GF-D8 (cell line): ENCODE data around the gene SERF1B.
"Not testable (repeated sequence)": the region's sequence is repeated elsewhere in the genome, so short reads cannot be mapped to it uniquely, and the experiment has no call there.

Experiments used
- DNase-seq: peaks from one replicate; lab custom pipeline; 2025; lab: John Stamatoyannopoulos, UW

Gene SERF1B

DNA sequence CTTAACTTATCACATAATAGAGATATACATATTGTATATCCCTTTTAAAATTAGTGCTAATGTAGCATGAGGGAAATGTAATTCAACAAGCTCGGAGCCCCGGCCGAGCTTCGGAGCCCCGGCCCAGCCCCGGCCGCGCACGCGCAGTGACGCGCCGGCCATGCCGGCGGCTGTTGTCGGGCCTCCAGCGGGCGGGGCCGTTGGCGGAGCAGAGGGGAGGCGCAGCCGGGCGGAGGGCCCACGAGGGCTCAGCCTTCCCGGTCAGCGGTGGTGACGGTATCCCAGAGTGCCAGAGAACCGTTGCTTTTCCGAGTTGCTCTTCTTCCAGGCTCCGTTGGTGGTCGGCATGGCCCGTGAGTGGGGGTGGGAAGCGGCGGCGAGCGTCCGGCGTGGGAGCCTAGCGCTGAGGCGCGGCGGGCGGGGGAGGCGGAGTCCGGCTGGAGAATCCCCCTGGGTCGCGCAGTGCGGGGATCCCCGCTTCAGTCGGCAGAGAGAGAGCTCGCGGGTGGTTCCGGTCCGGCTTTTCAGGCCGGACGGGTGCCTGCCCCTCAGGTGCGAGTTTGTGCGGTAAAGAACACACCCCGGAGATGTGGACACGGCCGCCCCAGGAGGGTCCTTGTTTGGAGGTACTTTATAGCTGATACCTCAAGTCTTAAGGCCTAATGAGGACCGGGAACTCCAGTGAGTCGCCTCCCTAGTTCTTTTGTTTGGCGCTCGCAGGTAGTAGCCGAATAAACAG, at the start of gene SERF1B:
Gene SERF1B (plus strand): TSS at position 146 of the 739 bp plus-strand sequence. CDS start 201 bp downstream, at position 347.
- DNase-seq = not testable (repeated sequence)

DNA sequence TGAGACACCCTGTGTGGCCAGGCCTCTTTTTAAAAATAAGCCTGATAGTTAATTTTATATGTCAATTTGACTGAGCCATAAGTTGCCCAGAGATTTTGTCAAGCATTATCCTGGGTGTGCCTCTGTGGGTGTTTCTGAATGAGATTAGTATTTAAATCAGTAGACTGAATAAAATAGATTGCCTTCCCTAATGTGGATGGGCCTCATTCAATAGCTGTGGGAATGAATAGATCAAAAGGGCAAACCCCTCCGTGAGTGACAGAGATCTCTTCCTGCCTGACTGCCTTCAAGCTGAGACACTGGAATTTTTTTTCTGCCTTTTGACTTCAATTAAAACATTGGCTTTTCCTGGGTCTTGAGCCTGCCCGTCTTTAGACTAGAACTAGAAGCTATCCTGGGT, 33.3 kb upstream of the SERF1B start:
- not testable (repeated sequence) for DNase-seq

GRCh38 chr5:69995535-69995934, 29.5 kb upstream of the SERF1B start:
- DNase-seq = not testable (repeated sequence)

DNA sequence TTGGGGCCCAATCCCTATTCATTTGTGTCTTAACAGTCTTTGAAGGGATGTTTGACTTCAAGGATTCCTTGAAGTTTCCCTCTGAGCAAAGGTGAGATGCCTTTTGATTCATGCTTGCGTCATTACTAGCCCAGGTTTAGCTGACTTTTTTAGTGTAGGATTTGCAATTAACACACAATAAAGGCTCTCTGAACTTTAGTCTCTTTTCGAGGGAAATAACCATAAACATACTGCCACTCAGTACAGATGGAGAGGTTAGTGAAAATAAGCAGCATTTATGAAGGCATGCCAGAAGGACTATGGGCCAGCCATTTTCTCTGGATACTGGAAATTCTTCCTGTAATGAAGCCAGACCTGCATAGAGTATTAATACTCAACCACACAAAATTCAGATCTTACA, 4.4 kb upstream of the SERF1B start:
- not testable (repeated sequence) for DNase-seq

DNA sequence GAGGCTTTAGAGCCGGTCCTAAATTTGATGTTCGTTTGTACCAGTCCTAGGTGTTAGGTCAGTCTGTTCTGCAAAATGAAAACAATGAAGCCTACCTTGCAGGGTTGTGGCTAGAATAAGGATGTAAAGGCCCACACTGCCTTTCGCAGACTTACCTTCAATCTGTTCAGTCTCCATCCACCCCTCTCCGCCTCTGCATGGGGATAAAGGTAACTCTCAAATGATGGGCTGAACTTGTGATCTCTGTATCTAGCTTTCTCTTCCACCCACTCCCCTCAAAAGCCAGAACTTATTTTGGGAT, 744 bp downstream of the SERF1B start:
- DNase-seq = not testable (repeated sequence)

GRCh38 chr5:70031204-70031603, 6.2 kb downstream of the SERF1B start:
- DNase-seq = not testable (repeated sequence)

DNA sequence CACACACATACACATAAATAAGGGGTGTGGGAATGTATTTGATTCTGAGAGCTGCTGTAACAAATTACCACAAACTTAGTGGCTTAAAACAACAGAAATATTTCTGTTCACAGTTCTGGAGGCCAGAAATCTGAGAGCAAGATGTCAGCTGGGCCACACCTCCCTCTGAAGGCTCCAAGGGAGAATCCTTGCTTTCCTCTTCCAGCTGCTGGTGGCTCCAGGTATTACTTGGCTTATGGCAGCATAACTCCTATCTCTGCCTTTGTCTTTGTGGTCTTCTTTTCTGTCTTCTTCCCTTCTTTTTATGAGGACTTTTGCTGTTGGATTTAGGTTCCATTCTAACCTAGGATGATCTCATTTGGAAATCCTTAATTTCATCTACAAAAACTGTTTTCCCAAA, 16.4 kb downstream of the SERF1B start:
- DNase-seq = not testable (repeated sequence)

DNA sequence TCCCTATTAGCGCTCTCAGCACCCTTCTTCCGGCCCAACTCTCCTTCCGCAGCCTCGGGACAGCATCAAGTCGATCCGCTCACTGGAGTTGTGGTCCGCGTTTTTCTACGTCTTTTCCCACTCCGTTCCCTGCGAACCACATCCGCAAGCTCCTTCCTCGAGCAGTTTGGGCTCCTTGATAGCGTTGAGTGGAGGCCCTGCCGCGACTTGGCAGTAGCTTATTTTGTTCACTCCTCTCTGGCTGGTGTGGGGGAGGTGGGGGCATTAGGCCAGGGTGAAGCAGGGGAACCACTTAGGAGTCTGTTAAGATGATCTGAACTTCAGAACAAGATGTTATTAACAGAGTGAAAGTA, 24.7 kb downstream of the SERF1B start:
- not testable (repeated sequence) for DNase-seq

GRCh38 chr5:70056289-70056942, 31.4 kb downstream of the SERF1B start:
- not testable (repeated sequence) for DNase-seq

- DNase-seq = not testable (repeated sequence)
Measured at GRCh38 chr5:70057140-70057539, 32.1 kb downstream of the SERF1B start.

DNA sequence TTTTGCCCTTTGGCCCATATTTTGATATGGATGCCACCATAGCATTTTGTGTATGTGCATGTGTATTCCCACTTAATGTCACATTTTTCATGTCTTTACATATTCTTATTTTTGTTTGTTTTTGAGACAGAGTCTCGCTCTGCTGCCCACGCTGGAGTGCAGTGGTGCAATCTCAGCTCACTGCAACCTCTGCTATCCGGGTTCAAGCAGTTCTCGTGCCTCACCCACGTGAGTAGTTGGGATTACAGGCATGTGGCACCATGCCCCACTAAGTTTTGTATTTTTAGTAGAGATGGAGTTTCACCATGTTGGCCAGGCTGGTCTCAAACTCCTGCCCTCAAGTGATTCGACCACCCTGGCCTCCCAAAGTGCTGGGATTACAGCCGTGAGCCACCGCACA, 52.6 kb downstream of the SERF1B start:
- not testable (repeated sequence) for DNase-seq

- not testable (repeated sequence) for DNase-seq
Measured at GRCh38 chr5:70088907-70089464, 63.9 kb downstream of the SERF1B start.

GRCh38 chr5:70091776-70092175, 66.7 kb downstream of the SERF1B start:
- DNase-seq = not testable (repeated sequence)
